ENCODE results near the gene ARHGAP15.

ARHGAP15 gene

DNA sequence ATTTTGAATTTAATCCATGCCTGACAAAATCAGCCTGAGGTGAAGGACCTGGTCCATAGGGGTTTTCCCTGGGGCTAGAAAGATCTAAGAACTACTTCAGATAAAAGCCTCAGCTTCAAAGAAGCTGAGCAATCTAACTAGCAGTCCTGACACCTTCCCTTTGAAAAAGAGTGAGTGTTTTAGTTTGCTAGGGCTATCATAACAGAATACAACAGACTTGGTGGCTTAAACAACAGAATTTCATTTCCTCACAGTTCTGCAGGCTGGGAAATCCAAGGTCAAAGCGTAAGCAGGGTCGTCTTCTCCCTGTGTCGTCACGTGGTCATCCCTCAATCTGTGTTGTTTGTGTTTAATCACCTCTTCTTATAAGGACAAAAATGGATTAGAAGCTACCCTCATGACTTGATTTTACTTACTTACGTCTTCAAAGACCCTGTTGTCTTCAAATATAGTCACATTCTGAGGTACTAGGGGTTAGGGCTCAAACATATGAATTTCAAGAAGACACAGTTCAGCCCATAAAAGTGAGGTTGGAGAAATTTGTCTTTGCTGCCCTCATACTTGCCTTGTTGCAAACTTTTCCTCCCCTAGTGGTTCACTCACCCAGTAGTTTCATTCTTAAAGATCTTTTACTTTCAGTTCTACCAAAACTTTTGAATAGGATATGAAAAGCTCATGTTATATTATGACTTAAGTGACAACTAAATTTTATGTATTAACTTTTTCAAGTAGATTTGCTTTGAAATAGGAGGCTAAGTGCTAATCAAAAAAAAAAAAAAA is 673.8 kb downstream of the ARHGAP15 start:
- DNase-seq = no peak

DNA sequence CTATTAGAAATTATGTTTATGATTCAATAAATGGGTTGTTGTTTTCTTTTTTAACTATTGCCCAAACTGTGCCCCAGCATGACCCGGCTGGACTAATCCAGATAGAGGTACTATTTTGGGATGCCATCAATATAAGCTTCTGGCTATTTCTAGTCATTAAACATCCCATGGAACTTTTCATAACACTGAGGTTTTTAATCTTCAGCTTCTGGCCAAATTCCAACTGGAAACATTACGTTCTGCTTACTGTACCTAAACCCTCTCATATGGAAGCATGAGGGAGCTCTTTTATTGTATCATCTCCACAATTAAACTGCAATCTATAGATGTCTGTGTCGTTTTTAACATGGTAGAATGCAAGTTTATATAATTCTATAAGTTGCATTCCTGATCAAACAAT is 674.7 kb downstream of the ARHGAP15 start:
- no peak for DNase-seq

DNA sequence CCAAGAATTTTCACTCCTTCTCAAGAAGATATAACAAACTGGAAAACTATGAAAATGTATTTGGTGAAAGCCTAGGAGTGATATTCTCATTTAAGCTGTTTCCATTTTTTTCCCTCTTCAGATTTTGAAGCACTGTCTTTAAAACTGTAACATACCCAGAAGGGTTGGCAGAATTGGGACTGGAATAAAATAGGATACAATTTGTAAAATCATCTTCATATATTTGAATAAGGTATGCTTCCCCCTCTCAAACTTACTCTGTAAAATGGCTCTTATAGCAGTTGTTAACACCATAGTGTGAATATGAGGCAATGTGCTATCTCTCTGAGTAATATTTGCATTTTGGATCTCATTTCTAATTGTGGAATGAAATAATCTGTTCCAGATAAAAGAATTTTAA is 676.4 kb downstream of the ARHGAP15 start:
- no peak for DNase-seq

GRCh38 chr2:143807192-143807591 is 678.0 kb downstream of the ARHGAP15 start:
- DNase-seq = no peak

- no peak for DNase-seq
Observed at GRCh38 chr2:143807671-143808070, 678.5 kb downstream of the ARHGAP15 start.

GRCh38 chr2:143808166-143808565 is 678.9 kb downstream of the ARHGAP15 start:
- DNase-seq = no peak

GRCh38 chr2:143815082-143815481 is 685.9 kb downstream of the ARHGAP15 start:
- no peak for DNase-seq

- DNase-seq = no peak
Observed at GRCh38 chr2:143816916-143817315, 687.7 kb downstream of the ARHGAP15 start.

Measured in activated naive CD4-positive, alpha-beta T cell treated with anti-CD3 and anti-CD28 coated beads, Interleukin-2, amount 50 U/mL, for 16 hours (primary cell).